IMR-90 (cell line): ENCODE data around the gene DCDC1. TPM values are rescaled to one million over a fixed set of nuclear protein-coding genes. Genes with fewer than 3 reads are reported as not detected.
A peak's percentile ranks its signal among the peaks of the same experiment; 100 is the strongest.

Experiments used
- ATAC-seq: fragments of 200-7000 bp; cut with Tn5 transposase; 2 replicates; pipeline ENCODE4 v1.9.1; 2020; ENCODE audit warnings: low read depth, mild to moderate bottlenecking, moderate library complexity
- BruUV-seq: library from RNA; stranded (reverse); fragments of 400-500 nt; replicated peaks from 2 replicates; lab custom pipeline; 2021; lab: Mats Ljungman, UMichigan
- CTCF ChIA-PET: fragments of 300-600 bp; formaldehyde crosslinking; extraction: SDS; loops from one replicate; lab custom pipeline; 2021; ENCODE audit warnings: antibody characterized with exemption; lab: Yijun Ruan, JAX
- POLR2A ChIA-PET: fragments of 300-600 bp; sonication (Branson Sonifier 250); formaldehyde crosslinking; loops from one replicate; lab custom pipeline; 2022; ENCODE audit warnings: antibody characterized with exemption; ENCODE audit not compliant: unreplicated experiment; lab: Charles Lee
- DNase-seq: peaks from one replicate; pipeline ENCODE4 v3.0.0; 2013
- H2AFZ ChIP-seq: replicated peaks from 2 replicates; pipeline ENCODE3; 2013; ENCODE audit warnings: low read length, mild to moderate bottlenecking; ENCODE audit not compliant: poor library complexity
- H2AK5ac ChIP-seq: 2 replicates; pipeline ENCODE4 v1.6.1; 2013; ENCODE audit warnings: low read depth, low read length, inconsistent platforms
- H2AK9ac ChIP-seq: replicated peaks from 2 replicates; pipeline ENCODE3; 2013; ENCODE audit warnings: mild to moderate bottlenecking, low read depth, low read length, moderate library complexity; ENCODE audit not compliant: poor library complexity
- H2BK120ac ChIP-seq: 2 replicates; pipeline ENCODE4 v1.6.1; 2013; ENCODE audit warnings: low read depth, low read length, inconsistent platforms
- H2BK15ac ChIP-seq: 3 replicates; pipeline ENCODE4 v1.6.1; 2013; ENCODE audit warnings: low read depth, low read length, inconsistent platforms
- H2BK20ac ChIP-seq: 2 replicates; pipeline ENCODE4 v1.6.1; 2013; ENCODE audit warnings: low read depth, mild to moderate bottlenecking, inconsistent platforms, low read length, moderate library complexity
- H2BK5ac ChIP-seq: 2 replicates; pipeline ENCODE4 v1.6.1; 2013; ENCODE audit warnings: mild to moderate bottlenecking, low read depth, low read length, inconsistent platforms; ENCODE audit not compliant: poor library complexity, severe bottlenecking
- H3K14ac ChIP-seq: replicated peaks from 2 replicates; pipeline ENCODE4 v1.6.1; 2013; ENCODE audit warnings: low read depth, low read length, inconsistent platforms
- H3K18ac ChIP-seq: 2 replicates; pipeline ENCODE4 v1.6.1; 2013; ENCODE audit warnings: low read depth, low read length, control low read depth
- H3K23ac ChIP-seq: 2 replicates; pipeline ENCODE4 v1.6.1; 2013; ENCODE audit warnings: low read depth, low read length, inconsistent platforms
- H3K27ac ChIP-seq: 2 replicates; pipeline ENCODE4 v1.5.1; 2013; ENCODE audit warnings: mild to moderate bottlenecking, control low read depth, low read length; ENCODE audit not compliant: insufficient read depth
- H3K27me3 ChIP-seq: 2 replicates; pipeline ENCODE4 v1.6.1; 2013; ENCODE audit warnings: low read length; ENCODE audit not compliant: control insufficient read depth, insufficient read depth
- H3K36me3 ChIP-seq: 2 replicates; pipeline ENCODE4 v1.6.1; 2013; ENCODE audit warnings: low read length, mixed read lengths; ENCODE audit not compliant: control insufficient read depth, insufficient read depth
- H3K4ac ChIP-seq: 2 replicates; pipeline ENCODE4 v1.6.1; 2013; ENCODE audit warnings: low read depth, low read length, inconsistent platforms
- H3K4me1 ChIP-seq: 2 replicates; pipeline ENCODE4 v1.6.1; 2013; ENCODE audit warnings: low read length, mixed read lengths; ENCODE audit not compliant: control insufficient read depth, insufficient read depth
- H3K4me2 ChIP-seq: 2 replicates; pipeline ENCODE4 v1.6.1; 2013; ENCODE audit warnings: low read depth, mild to moderate bottlenecking, control low read depth, low read length, moderate library complexity
- H3K4me3 ChIP-seq: 2 replicates; pipeline ENCODE4 v1.5.1; 2013; ENCODE audit warnings: low read depth, mild to moderate bottlenecking, control low read depth, low read length, moderate library complexity; ENCODE audit not compliant: insufficient read depth
- H3K56ac ChIP-seq: 2 replicates; pipeline ENCODE4 v1.6.1; 2013; ENCODE audit warnings: low read length, inconsistent platforms; ENCODE audit not compliant: insufficient read depth; ENCODE audit errors: extremely low read depth
- H3K79me1 ChIP-seq, 2 experiments: 2 replicates each; pipeline ENCODE4 v1.6.1; 2013; ENCODE audit warnings: low read length in 2 of 2, inconsistent platforms in 1 of 2, low read depth in 1 of 2
- H3K9ac ChIP-seq: 2 replicates; pipeline ENCODE4 v1.6.1; 2013; ENCODE audit warnings: low read depth, low read length, control low read depth
- H3K9me1 ChIP-seq: 2 replicates; pipeline ENCODE4 v1.6.1; 2013; ENCODE audit warnings: low read length, inconsistent platforms; ENCODE audit not compliant: insufficient read depth
- H3K9me3 ChIP-seq: 2 replicates; pipeline ENCODE4 v1.6.1; 2013; ENCODE audit warnings: low read length; ENCODE audit not compliant: control insufficient read depth, insufficient read depth
- H4K20me1 ChIP-seq: 2 replicates; pipeline ENCODE4 v1.6.1; 2013; ENCODE audit warnings: low read length, inconsistent platforms; ENCODE audit not compliant: insufficient read depth
- H4K5ac ChIP-seq: 2 replicates; pipeline ENCODE4 v1.6.1; 2013; ENCODE audit warnings: mild to moderate bottlenecking, low read depth, low read length, control low read depth
- H4K8ac ChIP-seq, 2 experiments: 2 replicates each; pipeline ENCODE4 v1.6.1; 2013; ENCODE audit warnings: low read depth in 2 of 2, low read length in 2 of 2, control low read depth in 1 of 2, inconsistent platforms in 1 of 2
- H4K91ac ChIP-seq: 2 replicates; pipeline ENCODE4 v1.6.1; 2013; ENCODE audit warnings: low read depth, low read length, inconsistent platforms; ENCODE audit not compliant: insufficient read depth
- BHLHE40 ChIP-seq: fragments of 150-350 bp; IDR thresholded peaks from 2 replicates; pipeline ENCODE4 v1.6.1; 2016; ENCODE audit warnings: mild to moderate bottlenecking, low read depth, low read length
- CEBPB ChIP-seq: IDR thresholded peaks from 2 replicates; pipeline ENCODE4 v1.6.1; 2012; ENCODE audit warnings: low read depth, low read length, improper control_type of control experiment
- CTCF ChIP-seq: conservative IDR thresholded peaks from 2 replicates; pipeline ENCODE4 v1.5.1; 2012; ENCODE audit warnings: mild to moderate bottlenecking, low read depth, low read length, improper control_type of control experiment
- ELK1 ChIP-seq: fragments of 150-350 bp; IDR thresholded peaks from 2 replicates; pipeline ENCODE4 v1.6.1; 2016; ENCODE audit warnings: low read depth, mild to moderate bottlenecking, low read length, moderate library complexity, borderline replicate concordance
- FOS ChIP-seq: fragments of 150-350 bp; IDR thresholded peaks from 2 replicates; pipeline ENCODE4 v1.6.1; 2016; ENCODE audit warnings: low read depth, low read length
- MAFK ChIP-seq: IDR thresholded peaks from 2 replicates; pipeline ENCODE4 v1.6.1; 2012; ENCODE audit warnings: low read depth, low read length, improper control_type of control experiment
- MAZ ChIP-seq: IDR thresholded peaks from 2 replicates; pipeline ENCODE4 v1.6.1; 2012; ENCODE audit warnings: low read depth, mild to moderate bottlenecking, low read length, improper control_type of control experiment, moderate library complexity, borderline replicate concordance
- MXI1 ChIP-seq: IDR thresholded peaks from 2 replicates; pipeline ENCODE4 v1.6.1; 2012; ENCODE audit warnings: low read depth, mild to moderate bottlenecking, low read length, moderate library complexity, borderline replicate concordance
- NFE2L2 ChIP-seq: fragments of 150-350 bp; IDR thresholded peaks from 2 replicates; pipeline ENCODE4 v1.6.1; 2016; ENCODE audit warnings: low read depth, mild to moderate bottlenecking, low read length
- POLR2A ChIP-seq: IDR thresholded peaks from 2 replicates; pipeline ENCODE4 v1.6.1; 2012; ENCODE audit warnings: mild to moderate bottlenecking, low read depth, low read length
- RAD21 ChIP-seq: IDR thresholded peaks from 2 replicates; pipeline ENCODE4 v1.6.1; 2012; ENCODE audit warnings: low read length, improper control_type of control experiment
- RCOR1 ChIP-seq: IDR thresholded peaks from 2 replicates; pipeline ENCODE4 v1.6.1; 2012; ENCODE audit warnings: mild to moderate bottlenecking, low read length, improper control_type of control experiment; ENCODE audit not compliant: insufficient replicate concordance
- RFX5 ChIP-seq: IDR thresholded peaks from 2 replicates; pipeline ENCODE4 v1.8.0; 2012; ENCODE audit warnings: low read depth, mild to moderate bottlenecking, low read length, moderate library complexity
- SMC3 ChIP-seq: fragments of 150-350 bp; IDR thresholded peaks from 2 replicates; pipeline ENCODE4 v1.6.1; 2016; ENCODE audit warnings: low read depth, mild to moderate bottlenecking, antibody characterized with exemption, low read length, moderate library complexity
- WGBS, 2 experiments: methylation state at CpG; one replicate each; pipeline versions ENCODE4 v1.1.5 to v1.1.7; 2013; ENCODE audit warnings: missing lambda C conversion rate in 2 of 2; ENCODE audit not compliant: insufficient read length in 1 of 2; ENCODE audit errors: extremely low coverage in 2 of 2; 5-methylcytosine and 5-hydroxymethylcytosine counted together
- dilution Hi-C: fragments of 300-500 bp; cut with HindIII; formaldehyde crosslinking; loops from one replicate; pipeline ENCODE4 v1.14.3; 2018; ENCODE audit warnings: low sequenced_read_pairs; ENCODE audit not compliant: unreplicated experiment
- in situ Hi-C: fragments of 300-500 bp; cut with MboI; formaldehyde crosslinking; loops from 3 replicates; pipeline ENCODE4 v1.14.3; 2019; ENCODE audit warnings: low sequenced_read_pairs, inconsistent platforms, mixed read lengths
- intact Hi-C: fragments of 100-400 bp; cut with micrococcal nuclease; formaldehyde crosslinking; loops from 2 replicates; pipeline ENCODE4 v1.10.0; 2022
- polyA plus RNA-seq, 3 experiments: library from polyadenylated mRNA; depleted of rRNA; stranded (reverse); fragments of >200 nt; gene quantifications; 2 replicates each; pipeline ENCODE4 v1.2.3, GENCODE V29; 2012; ENCODE audit warnings: low replicate concordance in 1 of 3
- total RNA-seq: library from RNA; depleted of rRNA; stranded (reverse); fragments of >200 nt; gene quantifications from 2 replicates; pipeline ENCODE4 v1.2.3, GENCODE V29; 2012
- TF ChIP-seq, protein P1 (sequence below): fragments of 150-350 bp; IDR thresholded peaks from 2 replicates; pipeline ENCODE4 v1.6.1; 2017; ENCODE audit warnings: mild to moderate bottlenecking, antibody characterized with exemption, low read length, low read depth

Gene DCDC1
- total and polyA plus RNA-seq, 2 of the 4 experiments (the other 2 are of a cell fraction) = not detected

- no peak overlapping the region for H3K4me3 ChIP-seq
- H3K4me1 ChIP-seq = no peaks in the 10 kb centered on the region
- in situ Hi-C loops = loop anchor here (10.0 kb wide), 1 partner anchor 575 kb away; no protein-coding TSS in a partner anchor
- H4K20me1 ChIP-seq = no peaks in the 10 kb centered on the region
- peak; percentile 21; the same call in 1 of the 2 replicates for ATAC-seq
- no peak overlapping the region for H2BK5ac ChIP-seq
- no peak overlapping the region for H3K23ac ChIP-seq
- ChIA-PET POLR2A (no interaction called here), CTCF (no interaction called here)
- no peak overlapping the region for H3K4me2 ChIP-seq
- no peaks in the 10 kb centered on the region for H3K27me3 ChIP-seq
- intact Hi-C loops = loop anchor here (5.0 to 10.0 kb wide), 2 partner anchors 325 to 1487 kb away; no protein-coding TSS in a partner anchor
- H3K9me3 ChIP-seq = no peaks in the 10 kb centered on the region
- H4K8ac ChIP-seq = no peak overlapping the region
- no peak overlapping the region for H2BK120ac ChIP-seq
- H3K4ac ChIP-seq = no peak overlapping the region
- H4K5ac ChIP-seq = no peak overlapping the region
- no peak overlapping the region for H2BK15ac ChIP-seq
- H2BK20ac ChIP-seq = no peak overlapping the region
- no peak overlapping the region for H3K27ac ChIP-seq
- H3K56ac ChIP-seq = no peak overlapping the region
- no peak overlapping the region for H2AK9ac ChIP-seq
- dilution Hi-C loops = no loop called here
- no peaks in the 10 kb centered on the region for H3K36me3 ChIP-seq
- H3K79me1 ChIP-seq = no peaks in the 10 kb centered on the region
- BruUV-seq = no TSS peak
- no peak overlapping the region for H2AK5ac ChIP-seq
- WGBS, 2 experiments = 18% methylated on average over 2 of the region's 8 CpGs; no CpG with 5 or more reads in 1 of the 2 experiments
- H3K14ac ChIP-seq = no peak overlapping the region
- H3K9ac ChIP-seq = no peak overlapping the region
- no peak overlapping the region for H3K18ac ChIP-seq
- peak; percentile 39 for DNase-seq
- H4K91ac ChIP-seq = no peak overlapping the region
- H2AFZ ChIP-seq = no peak overlapping the region
- H3K9me1 ChIP-seq = no peaks in the 10 kb centered on the region
- TF ChIP-seq SMC3 (no peak), POLR2A (no peak), MAFK (no peak), MAZ (no peak), RCOR1 (no peak), RFX5 (no peak), BHLHE40 (no peak), RAD21 (no peak), ELK1 (no peak), CTCF (no peak), FOS (no peak), CEBPB (no peak), MXI1 (no peak), NFE2L2 (no peak)
- TF ChIP-seq, protein P1, sequence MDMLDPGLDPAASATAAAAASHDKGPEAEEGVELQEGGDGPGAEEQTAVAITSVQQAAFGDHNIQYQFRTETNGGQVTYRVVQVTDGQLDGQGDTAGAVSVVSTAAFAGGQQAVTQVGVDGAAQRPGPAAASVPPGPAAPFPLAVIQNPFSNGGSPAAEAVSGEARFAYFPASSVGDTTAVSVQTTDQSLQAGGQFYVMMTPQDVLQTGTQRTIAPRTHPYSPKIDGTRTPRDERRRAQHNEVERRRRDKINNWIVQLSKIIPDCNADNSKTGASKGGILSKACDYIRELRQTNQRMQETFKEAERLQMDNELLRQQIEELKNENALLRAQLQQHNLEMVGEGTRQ = no peak
Observed at GRCh38 chr11:30919389-30920152, 450.0 kb downstream of the DCDC1 start.
